Endothelial cell of umbilical vein (primary cell): ENCODE measurements around the gene GALNT10. TPM values are rescaled to one million over a fixed set of nuclear protein-coding genes. Genes with fewer than 3 reads are reported as not detected.

ENCODE experiments used
- BruUV-seq: library from RNA; stranded (reverse); fragments of 400-500 nt; replicated peaks from 2 replicates; lab custom pipeline; 2021; lab: Mats Ljungman, UMichigan
- CTCF ChIA-PET: fragments of 300-600, 350-600 bp; sonication (Branson Sonifier 250); formaldehyde crosslinking; loops from one replicate; lab custom pipeline; 2021; ENCODE audit warnings: antibody characterized with exemption, inconsistent platforms; lab: Charles Lee
- POLR2A ChIA-PET: fragments of 300-600, 350-600 bp; sonication (Branson Sonifier 250); formaldehyde crosslinking; loops from one replicate; lab custom pipeline; 2021; ENCODE audit warnings: antibody characterized with exemption, inconsistent platforms; lab: Charles Lee
- DNase-seq: peaks from one replicate; pipeline ENCODE4 v3.0.0-alpha.2; 2011; ENCODE audit warnings: low read depth, low spot score
- FAIRE-seq: peaks from 2 replicates; lab custom pipeline; 2011; peaks lifted over from hg19 to GRCh38; lab: Jason Lieb, UNC
- H2AFZ ChIP-seq: 2 replicates; pipeline ENCODE4 v1.6.0; 2012; ENCODE audit warnings: low read depth, low read length, control low read depth, inconsistent platforms
- H3K27ac ChIP-seq: 2 replicates; pipeline ENCODE4 v1.5.1; 2011; ENCODE audit warnings: low read depth, mild to moderate bottlenecking, control low read depth, low read length, moderate library complexity; ENCODE audit not compliant: insufficient read depth
- H3K27me3 ChIP-seq, 2 experiments: 2 replicates each; pipeline versions ENCODE4 v1.6.0 to v1.6.1; 2011; ENCODE audit warnings: low read length in 2 of 2, mixed read lengths in 1 of 2; ENCODE audit not compliant: control insufficient read depth in 2 of 2, insufficient read depth in 2 of 2
- H3K36me3 ChIP-seq, 2 experiments: 2 replicates in 1 of 2; 3 replicates in 1 of 2; pipeline ENCODE4 v1.5.1; 2011; ENCODE audit warnings: low read length in 2 of 2, mild to moderate bottlenecking in 1 of 2, moderate library complexity in 1 of 2; ENCODE audit not compliant: control insufficient read depth in 2 of 2, insufficient read depth in 2 of 2; ENCODE audit errors: extremely low read depth in 1 of 2
- H3K4me1 ChIP-seq: 3 replicates; pipeline ENCODE4 v1.5.1; 2011; ENCODE audit warnings: mild to moderate bottlenecking, low read length; ENCODE audit not compliant: control insufficient read depth, insufficient read depth; ENCODE audit errors: extremely low read depth
- H3K4me2 ChIP-seq: 2 replicates; pipeline ENCODE4 v1.6.1; 2011; ENCODE audit warnings: low read length, control low read depth, mixed read lengths; ENCODE audit not compliant: insufficient read depth
- H3K4me3 ChIP-seq, 3 experiments: fragments of 200-600 bp in 1 of 3; sonication (generic), shearing (Covaris generic) in 1 of 3; replicated peaks in 1 of 3; 2 replicates each; pipeline ENCODE4 v1.5.1; 2011 to 2016; ENCODE audit warnings: control low read depth in 3 of 3, low read length in 3 of 3, mild to moderate bottlenecking in 2 of 3, inconsistent platforms in 1 of 3, low read depth in 1 of 3, moderate library complexity in 1 of 3; ENCODE audit not compliant: insufficient read depth in 1 of 3
- H3K79me2 ChIP-seq: 2 replicates; pipeline ENCODE4 v1.6.0; 2012; ENCODE audit warnings: low read length, inconsistent platforms; ENCODE audit not compliant: control insufficient read depth, insufficient read depth
- H3K9ac ChIP-seq: replicated peaks from 2 replicates; pipeline ENCODE3; 2011; ENCODE audit warnings: low read length, control low read depth; ENCODE audit not compliant: insufficient read depth; ENCODE audit errors: extremely low read depth
- H3K9me1 ChIP-seq: replicated peaks from 3 replicates; pipeline ENCODE4 v1.6.0; 2011; ENCODE audit warnings: mild to moderate bottlenecking, low read length; ENCODE audit not compliant: control insufficient read depth, insufficient read depth; ENCODE audit errors: extremely low read depth
- H3K9me3 ChIP-seq: replicated peaks from 2 replicates; pipeline ENCODE4 v1.5.1; 2012; ENCODE audit warnings: low read length, inconsistent platforms; ENCODE audit not compliant: control insufficient read depth, insufficient read depth
- H4K20me1 ChIP-seq: replicated peaks from 2 replicates; pipeline ENCODE3; 2011; ENCODE audit warnings: mild to moderate bottlenecking, low read length; ENCODE audit not compliant: control insufficient read depth, insufficient read depth; ENCODE audit errors: extremely low read depth
- CTCF ChIP-seq, 2 donors: IDR thresholded peaks; 1 replicate in 1 of 2; 2 replicates in 1 of 2; pipeline ENCODE4 v1.5.1; 2011; ENCODE audit warnings: low read length in 2 of 2, mild to moderate bottlenecking in 2 of 2, moderate library complexity in 2 of 2, control low read depth in 1 of 2, inconsistent platforms in 1 of 2, low read depth in 1 of 2; ENCODE audit not compliant: insufficient read depth in 1 of 2; ENCODE audit errors: extremely low read depth in 1 of 2
- EZH2 ChIP-seq: IDR thresholded peaks from 2 replicates; pipeline ENCODE4 v1.6.1; 2012; ENCODE audit warnings: borderline replicate concordance, low read depth, mild to moderate bottlenecking, moderate library complexity, low read length, inconsistent platforms; ENCODE audit not compliant: severe bottlenecking
- FOS ChIP-seq: IDR thresholded peaks from 2 replicates; pipeline ENCODE4 v1.6.1; 2011; ENCODE audit warnings: mild to moderate bottlenecking, low read length, moderate library complexity, borderline replicate concordance; ENCODE audit not compliant: insufficient read depth
- GATA2 ChIP-seq: IDR thresholded peaks from 2 replicates; pipeline ENCODE4 v1.7.0; 2011; ENCODE audit warnings: low read depth, mild to moderate bottlenecking, moderate library complexity, mixed read lengths, low read length; ENCODE audit not compliant: insufficient read length, insufficient read depth
- JUN ChIP-seq: IDR thresholded peaks from 2 replicates; pipeline ENCODE4 v1.6.1; 2011; ENCODE audit warnings: borderline replicate concordance, low read depth; ENCODE audit not compliant: insufficient read length, insufficient read depth
- MYC ChIP-seq: IDR thresholded peaks from one replicate; pipeline ENCODE4 v1.6.1; 2011; ENCODE audit warnings: mild to moderate bottlenecking, low read depth, low read length
- POLR2A ChIP-seq: IDR thresholded peaks from 2 replicates; pipeline ENCODE4 v1.6.1; 2012; ENCODE audit warnings: low read depth, mild to moderate bottlenecking, control low read depth, low read length
- POLR2AphosphoS5 ChIP-seq: IDR thresholded peaks from 2 replicates; pipeline ENCODE4 v1.6.1; 2012; ENCODE audit warnings: low read depth, mild to moderate bottlenecking, control low read depth, low read length, moderate library complexity; ENCODE audit not compliant: insufficient read depth
- dilution Hi-C: fragments of 300-500 bp; cut with MboI; formaldehyde crosslinking; loops from one replicate; pipeline ENCODE4 v1.15.0; 2019; ENCODE audit warnings: low sequenced_read_pairs; ENCODE audit not compliant: extremely low pct_ligation_motif_present
- intact Hi-C: fragments of 100-400 bp; cut with micrococcal nuclease; formaldehyde crosslinking; loops from one replicate; pipeline ENCODE4 v1.10.0; 2022
- polyA plus RNA-seq, 4 experiments: library from polyadenylated mRNA; depleted of rRNA in 3 of 4; stranded (reverse) in 3 of 4; unstranded in 1 of 4; fragments of >200 nt; gene quantifications; 2 replicates each; pipeline versions ENCODE4 v1.2.1 to v1.2.3, GENCODE V29; 2011 to 2012; ENCODE audit warnings: missing spikeins in 1 of 4
- total RNA-seq: library from RNA; stranded (reverse); gene quantifications from 2 replicates; pipeline ENCODE4 v1.2.3, GENCODE V29; 2021
- TF ChIP-seq, protein P1 (sequence below): IDR thresholded peaks from 2 replicates; pipeline ENCODE4 v1.6.1; 2011; ENCODE audit not compliant: insufficient read depth, insufficient read length

Gene GALNT10
- total and polyA plus RNA-seq, 2 donors (not counting 3 experiments of a cell fraction or from before 2014, with no cell fraction given), result 70.2 to 77.6 TPM

DNA sequence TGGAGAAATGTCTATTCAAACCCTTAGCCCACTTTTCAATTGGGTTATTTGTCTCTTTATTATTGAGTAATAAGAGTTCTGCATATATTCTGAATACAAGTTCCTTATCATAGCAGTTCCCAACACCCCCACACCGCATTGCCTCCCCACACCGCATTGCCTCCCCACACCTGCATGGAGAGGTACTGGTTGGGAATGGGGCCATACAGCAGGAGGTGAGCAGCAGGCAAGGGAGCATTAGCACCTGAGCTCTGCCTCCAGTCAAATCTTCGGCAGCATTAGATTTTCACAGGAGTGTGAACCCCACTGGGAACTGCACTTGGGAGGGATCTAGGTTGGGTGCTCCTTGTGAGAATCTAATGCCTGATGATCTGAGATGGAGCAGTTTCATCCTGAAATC, 244.7 kb downstream of the GALNT10 start:
- dilution Hi-C loops, result no loop called here
- no peak overlapping the region for H3K9ac ChIP-seq
- H3K4me1 ChIP-seq, result no peaks in the 10 kb centered on the region
- peaks cover 3 to 6% of the 10 kb centered on the region in 2 experiments for H3K36me3 ChIP-seq
- POLR2A ChIA-PET, result no interaction called here
- H3K4me2 ChIP-seq, result no peak overlapping the region
- TF ChIP-seq POLR2AphosphoS5, result no peak
- no peak for TF ChIP-seq EZH2
- no peak for TF ChIP-seq POLR2A
- TF ChIP-seq JUN, result no peak
- TF ChIP-seq MYC, result no peak
- TF ChIP-seq, protein P1, sequence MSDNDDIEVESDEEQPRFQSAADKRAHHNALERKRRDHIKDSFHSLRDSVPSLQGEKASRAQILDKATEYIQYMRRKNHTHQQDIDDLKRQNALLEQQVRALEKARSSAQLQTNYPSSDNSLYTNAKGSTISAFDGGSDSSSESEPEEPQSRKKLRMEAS, result no peak
- TF ChIP-seq CTCF (IDR thresholded peaks at IDR 0.05; ENCODE audit: extremely low read depth in 1 of 2, insufficient read depth in 1 of 2, low read depth in 1 of 2, low read length in 2 of 2), result no peak
- TF ChIP-seq FOS, result no peak
- no peak for TF ChIP-seq GATA2
- H4K20me1 ChIP-seq, result no peaks in the 10 kb centered on the region
- H3K27ac ChIP-seq, result no peak overlapping the region
- no peaks in the 10 kb centered on the region for H3K79me2 ChIP-seq
- no peaks in the 10 kb centered on the region for H3K27me3 ChIP-seq
- no peak overlapping the region for H3K4me3 ChIP-seq
- no TSS peak for BruUV-seq
- intact Hi-C loops, result no loop called here
- no peaks in the 10 kb centered on the region for H3K9me1 ChIP-seq
- no peak overlapping the region for H2AFZ ChIP-seq
- DNase-seq (no peak), FAIRE-seq (no peak)
- no peaks in the 10 kb centered on the region for H3K9me3 ChIP-seq
- CTCF ChIA-PET, result no interaction called here
